Fibroblast of skin of back (primary cell): ENCODE results near the gene SMG9.

Experiments
- DNase-seq: peaks from one replicate; pipeline ENCODE4 v3.0.0-alpha.2; 2013

SMG9 gene

DNA sequence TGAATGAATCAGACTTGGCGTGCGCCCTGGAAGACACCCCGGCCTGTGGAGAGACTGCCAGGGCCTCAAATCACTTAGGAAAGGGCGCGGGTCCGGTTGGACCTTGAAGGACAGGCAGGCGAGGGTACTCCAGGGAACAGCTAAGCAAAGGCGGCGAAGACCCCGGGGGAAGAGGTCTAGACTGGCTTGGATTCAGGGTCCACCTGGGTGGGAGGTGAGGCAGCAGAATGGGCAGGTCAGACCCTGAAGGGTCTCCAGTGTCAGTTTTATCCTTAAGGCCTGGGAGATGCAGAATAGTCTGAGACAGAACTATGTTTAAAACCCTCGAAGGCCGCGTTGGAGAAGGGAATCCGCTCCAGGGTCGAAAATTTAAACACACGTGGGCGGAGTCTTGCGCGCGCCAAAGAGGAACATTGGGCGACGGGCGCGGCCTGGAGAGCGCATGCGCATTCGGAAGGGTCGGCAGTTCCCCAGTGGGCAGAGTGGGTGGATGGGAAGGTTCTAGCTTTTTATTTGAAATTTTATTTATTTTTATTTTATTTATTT lies 567 bp upstream of the SMG9 start:
- peak; percentile 76 for DNase-seq

DNA sequence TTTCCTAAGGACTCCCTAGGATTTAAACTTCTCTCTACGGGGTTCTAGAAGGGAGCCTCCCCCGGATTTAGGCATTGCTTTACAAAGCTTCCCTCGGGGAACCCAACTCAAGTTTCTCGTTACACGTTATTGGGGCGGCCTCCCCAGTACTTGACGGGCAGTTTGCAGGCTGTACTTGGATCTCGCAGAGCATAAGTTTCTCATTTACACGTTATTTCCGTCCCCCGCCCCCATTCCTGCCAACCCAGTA lies 584 bp downstream of the SMG9 start:
- DNase-seq = no peak

DNA sequence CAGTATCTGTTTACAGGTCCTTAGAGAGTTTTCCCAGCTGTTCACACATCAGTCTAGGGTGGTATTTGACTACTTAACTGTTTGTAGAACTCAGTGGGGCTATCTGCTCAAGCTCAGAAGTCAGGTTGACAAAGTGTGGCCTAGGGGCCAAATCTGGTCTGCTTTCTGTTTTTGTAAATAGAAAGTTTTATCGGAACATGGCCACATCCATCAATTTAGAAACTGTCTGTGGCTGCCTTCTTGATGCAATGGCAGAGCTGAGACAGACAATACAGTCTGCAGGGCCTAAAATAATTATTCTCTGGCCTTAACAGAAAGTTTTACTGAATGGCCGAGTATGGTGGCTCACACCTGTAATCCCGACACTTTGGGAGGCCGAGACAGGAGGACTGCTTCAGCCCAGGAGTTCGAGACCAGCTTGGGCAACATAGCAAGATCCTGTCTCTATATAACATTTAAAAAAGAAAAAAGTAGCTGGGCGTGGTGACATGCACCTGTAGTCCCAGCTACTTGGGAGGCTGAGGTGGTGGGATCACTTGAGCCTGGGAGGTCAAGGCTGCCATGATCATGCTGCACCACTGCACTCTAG lies 2.4 kb downstream of the SMG9 start:
- no peak for DNase-seq

DNA sequence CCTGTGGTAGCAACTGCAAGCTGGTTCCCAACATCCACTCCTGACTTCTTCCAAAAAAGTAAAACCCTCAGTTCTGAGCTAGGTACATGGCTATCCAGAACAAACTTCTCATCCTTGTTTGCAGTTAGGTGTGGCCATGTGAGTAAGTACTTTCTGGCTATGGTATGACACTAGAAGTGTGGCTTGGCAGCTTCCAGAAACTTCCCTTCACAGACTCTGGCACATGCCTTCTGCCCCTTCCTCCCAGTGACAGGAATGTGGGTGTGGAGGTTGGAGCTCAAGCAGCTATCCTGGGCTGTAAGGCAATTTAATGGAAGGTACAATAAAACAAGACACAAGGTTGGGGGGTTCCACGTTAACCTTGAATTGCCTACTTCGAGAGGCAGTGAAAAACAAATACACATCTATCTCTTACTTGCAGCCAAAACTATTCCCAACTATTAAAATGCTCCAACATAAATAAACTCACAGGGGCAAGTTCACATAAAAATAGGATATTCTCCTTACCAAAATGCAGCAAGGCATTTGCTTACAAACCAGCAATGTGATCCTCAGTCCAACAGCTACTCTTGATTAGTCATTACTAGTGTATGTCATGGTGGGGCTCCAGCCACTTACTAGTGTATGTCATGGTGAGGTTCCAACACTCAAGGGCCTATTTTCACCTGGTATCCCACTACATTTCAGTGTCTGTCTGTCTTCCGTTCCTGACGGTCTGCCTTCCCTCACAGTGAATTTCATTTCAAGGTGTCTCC lies 3.1 kb downstream of the SMG9 start:
- peak; percentile 56 for DNase-seq

DNA sequence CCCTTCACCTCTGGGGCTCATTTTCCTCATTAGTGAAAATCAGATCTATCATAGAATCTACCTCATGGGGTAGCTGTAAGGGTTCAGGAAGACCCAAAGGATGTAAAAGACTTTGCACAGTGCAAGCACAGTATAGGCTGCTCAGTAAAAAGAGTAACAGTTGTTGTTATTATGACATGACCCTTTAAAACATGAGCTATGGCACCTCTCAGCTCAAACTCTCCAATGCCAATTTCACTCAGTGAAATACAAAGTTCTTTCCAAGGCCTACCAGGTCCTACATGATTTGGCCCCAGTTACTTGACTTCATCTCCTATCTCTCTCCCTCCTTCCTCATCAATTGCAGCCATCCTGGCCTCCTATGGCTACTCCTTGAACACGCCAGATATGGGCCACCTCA lies 4.9 kb downstream of the SMG9 start:
- no peak for DNase-seq

DNA sequence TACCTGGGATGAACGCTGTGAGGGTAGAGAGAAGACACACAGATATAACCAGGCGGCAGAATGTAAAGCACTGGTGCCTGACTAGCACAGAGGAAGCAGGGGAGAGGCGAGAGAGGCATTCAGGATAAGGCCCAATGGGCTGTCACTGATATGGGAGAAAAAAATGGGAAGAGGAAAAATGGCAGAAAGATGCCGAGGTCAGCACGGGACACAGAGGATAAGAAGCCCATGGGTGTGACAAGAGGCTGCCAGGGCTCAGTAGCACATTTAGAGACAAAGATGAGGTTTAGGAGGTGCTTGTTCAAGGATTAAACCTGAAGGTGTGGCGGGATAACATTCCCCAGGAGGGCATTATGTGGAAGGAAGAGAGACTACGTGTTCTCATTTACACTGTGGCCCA lies 5.6 kb downstream of the SMG9 start:
- DNase-seq = no peak

DNA sequence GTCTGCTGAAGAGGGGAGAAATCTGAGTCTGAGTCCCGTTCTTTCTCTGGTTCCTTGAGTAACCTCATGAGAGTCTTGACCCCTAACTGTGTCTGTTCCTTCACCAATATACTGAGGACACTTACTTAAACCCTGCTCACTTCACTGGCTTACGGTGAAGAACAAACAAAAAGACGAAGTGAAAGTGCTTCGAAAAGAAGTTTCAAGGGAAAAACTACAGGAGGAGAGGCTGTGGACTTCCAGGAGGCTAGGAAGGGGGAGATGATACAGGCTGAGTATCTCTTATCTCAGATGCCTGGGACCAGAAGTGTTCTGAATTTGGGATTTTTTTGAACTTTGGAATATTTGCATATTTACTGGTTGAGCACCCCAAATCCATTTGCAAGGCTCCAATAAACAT lies 6.1 kb downstream of the SMG9 start:
- DNase-seq = no peak

DNA sequence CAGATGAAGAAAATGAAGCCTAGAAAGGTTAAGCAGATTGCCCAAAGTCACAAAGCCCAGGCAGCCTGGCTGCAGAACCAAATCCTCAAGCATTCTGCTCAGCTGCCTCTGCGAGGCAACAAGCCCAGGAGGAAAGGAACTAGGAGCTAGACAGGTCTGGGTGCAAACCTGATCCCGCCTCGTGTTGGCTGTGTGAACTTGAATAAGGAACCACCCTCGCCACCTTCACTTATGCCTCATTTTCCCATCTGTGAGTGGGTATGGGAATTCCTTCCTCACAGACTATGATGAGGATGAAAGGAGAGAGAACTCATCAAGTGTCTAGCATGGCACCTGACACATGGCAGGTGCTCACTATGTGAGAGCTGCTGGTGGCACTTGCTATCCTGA lies 6.6 kb downstream of the SMG9 start:
- no peak for DNase-seq

DNA sequence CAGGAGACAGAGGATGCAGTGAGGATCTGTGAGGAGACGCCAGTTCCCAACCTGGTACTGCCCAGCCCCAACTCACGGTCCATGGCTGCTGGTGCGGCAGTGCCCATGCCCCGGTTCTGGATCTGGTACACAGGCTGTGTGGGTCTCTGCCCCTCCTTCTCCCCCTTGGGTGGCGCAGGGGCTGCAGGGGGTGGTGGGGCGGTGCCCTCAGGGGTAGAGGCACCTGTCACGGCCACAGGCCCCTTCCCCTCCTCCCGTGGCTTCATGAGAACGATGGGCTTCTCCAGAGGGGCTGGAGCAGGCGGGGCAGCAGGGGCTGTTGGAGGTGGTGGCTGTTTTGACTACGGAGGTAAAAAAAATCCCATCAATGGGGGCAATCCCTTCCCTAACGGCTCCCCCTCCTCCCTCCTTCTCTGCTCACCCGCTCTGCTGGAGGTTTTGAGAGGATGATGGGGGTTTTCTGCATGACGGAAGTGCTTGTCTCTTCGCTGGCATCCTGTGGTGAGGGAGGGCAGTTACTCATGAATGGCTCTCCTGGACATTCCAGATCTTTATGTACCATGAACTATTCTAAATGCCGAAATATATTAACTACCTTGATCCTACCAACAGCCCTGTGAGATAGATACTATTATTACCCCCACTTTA lies 7.1 kb downstream of the SMG9 start:
- no peak for DNase-seq

DNA sequence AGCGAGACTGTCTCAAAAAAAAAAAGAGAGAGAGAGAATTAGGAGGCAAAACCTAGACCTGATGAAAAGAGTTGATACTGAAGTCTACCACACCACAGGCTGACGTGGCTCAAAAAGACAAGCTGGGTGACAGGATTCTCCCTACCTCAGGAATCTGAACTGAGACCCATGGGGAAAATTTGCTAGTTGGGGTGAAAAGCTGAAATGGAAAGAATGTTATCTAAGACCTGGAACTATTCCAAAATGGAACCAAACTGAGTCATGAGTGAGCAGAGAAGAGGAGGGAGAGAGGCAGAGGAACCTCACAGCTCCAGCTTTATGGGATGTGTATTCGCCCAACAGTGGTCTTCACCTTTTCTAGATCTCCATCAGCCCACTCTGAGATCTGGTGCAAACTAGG lies 11.7 kb downstream of the SMG9 start:
- peak; percentile 64 for DNase-seq

DNA sequence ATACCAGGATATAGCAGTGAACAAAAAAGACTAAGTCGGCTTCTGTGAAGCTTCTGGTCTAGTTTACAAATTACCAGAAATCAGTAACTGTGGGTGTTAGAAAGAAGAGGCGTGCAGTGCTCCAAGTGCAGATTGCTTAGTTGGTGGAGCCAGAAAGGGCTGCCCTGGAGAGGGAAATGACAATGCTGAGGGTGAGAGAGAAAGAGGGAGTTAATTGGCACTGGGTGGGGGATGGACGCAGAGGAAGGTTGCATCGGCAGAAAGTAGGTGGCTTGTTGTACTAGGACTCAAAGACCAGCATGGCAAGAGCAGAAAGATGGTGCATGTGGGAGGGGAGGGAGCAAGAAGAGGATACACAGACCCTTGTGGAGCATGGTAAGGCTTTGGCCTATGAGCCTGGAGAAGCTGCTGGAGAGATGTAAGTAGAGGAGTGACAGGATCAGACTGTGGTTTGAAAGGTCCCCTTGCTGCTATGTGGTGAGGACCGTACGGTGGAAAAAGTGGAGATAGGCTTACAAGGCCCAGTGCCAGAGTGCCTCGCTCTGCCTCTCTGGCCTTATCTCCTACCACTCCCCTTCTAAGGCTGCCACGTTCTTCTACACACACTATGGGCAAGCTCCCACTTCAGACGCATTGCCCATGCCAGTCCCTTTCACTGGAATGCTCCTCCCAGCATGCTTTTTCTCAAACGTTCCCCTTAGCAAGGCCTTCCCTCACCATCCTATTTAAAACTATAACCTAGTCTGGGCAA lies 13.5 kb downstream of the SMG9 start:
- DNase-seq = no peak

DNA sequence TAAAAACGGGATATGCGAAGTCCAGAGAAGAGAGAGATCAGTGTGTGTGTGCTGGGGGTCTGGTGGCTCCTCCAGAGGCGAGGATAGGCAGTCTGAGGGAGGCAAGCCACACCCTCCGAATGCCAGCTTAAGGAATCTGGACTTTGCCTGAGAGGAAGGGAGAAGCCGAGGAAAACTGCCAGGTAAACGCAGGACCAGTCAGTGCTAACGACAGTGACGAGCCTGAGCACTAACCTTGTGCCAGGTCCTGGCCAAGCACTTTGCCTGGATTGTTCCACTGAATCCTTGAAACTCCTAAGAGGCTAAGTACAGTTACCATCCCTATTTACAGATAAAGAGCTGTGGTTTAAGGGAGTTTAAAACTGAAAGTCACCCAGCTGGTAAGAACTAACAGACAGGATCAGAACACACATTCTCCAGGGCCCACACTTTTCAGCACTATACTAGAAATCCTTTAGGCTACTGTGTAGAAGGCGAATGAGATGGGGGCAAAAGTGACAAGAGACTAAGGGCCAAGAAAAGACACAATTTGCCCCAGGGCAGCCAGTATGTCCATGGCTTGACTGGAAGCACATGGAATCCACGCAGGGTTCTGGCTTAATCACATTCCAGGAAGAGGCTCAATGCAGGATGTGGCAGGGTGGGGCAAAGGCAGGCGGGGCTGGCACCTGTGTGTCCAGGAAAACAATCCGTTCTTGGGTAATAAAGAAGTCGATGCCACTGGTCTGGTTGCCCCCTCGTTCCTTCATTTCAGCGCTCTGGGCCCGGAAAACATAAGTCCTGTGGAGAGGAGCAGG lies 15.1 kb downstream of the SMG9 start:
- DNase-seq = no peak

DNA sequence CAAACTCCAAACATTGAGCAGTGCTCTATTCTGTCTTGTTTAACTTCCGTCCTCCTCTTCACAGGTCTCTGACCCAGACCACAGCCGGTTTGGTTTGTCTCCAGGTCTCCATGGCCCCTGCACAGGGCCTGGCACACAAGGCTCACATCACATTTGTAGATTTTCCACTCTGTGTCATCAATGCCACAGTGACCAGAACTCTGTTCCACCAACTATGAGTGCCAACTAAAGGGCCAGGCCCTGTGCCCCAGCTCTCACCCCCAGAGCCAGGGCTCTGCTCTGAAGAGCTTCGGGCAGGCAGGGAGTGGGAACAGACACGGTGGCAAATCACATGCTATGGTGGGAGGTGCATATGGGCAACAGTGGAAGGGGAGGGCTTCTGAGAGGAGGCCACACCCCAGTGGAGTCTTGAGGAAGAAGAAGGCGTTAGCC lies 16.0 kb downstream of the SMG9 start:
- DNase-seq = no peak

DNA sequence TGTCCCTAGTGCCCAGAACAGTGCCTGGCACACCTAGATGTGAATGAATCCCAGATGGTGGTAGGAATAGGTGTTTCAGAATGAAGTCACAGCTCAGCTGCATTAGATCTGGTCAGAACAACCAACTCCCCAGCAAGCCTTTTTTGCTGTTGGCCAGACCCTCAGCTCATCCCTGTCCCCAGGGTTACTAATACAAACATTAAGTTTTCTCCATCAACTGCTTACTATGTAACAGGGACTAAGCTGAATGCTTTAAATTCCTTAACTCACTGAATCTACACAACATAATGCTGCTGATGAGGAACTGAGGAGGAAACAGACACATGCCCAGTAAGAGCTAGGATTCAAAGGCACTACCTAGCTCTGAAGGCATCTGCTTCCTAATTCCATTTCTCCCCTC lies 18.8 kb downstream of the SMG9 start:
- DNase-seq = peak; percentile 63

DNA sequence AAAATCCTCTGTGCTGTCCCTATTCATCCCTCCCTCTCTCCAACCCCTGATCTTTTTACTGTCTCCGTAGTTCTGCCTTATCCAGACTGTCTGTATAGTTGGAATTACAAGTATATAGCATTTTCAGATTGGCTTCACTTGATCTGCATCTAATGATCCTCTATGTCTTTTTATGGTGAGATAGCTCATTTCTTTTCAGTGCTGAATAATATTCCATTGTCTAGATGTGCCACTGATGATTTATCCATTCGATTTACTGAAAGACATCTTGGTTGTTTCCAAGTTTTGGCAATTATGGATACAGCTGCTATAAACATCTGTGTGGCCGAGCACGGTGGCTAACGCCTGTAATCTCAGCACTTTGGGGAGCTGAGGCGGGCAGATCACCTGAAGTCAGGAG lies 19.7 kb downstream of the SMG9 start:
- DNase-seq = no peak

DNA sequence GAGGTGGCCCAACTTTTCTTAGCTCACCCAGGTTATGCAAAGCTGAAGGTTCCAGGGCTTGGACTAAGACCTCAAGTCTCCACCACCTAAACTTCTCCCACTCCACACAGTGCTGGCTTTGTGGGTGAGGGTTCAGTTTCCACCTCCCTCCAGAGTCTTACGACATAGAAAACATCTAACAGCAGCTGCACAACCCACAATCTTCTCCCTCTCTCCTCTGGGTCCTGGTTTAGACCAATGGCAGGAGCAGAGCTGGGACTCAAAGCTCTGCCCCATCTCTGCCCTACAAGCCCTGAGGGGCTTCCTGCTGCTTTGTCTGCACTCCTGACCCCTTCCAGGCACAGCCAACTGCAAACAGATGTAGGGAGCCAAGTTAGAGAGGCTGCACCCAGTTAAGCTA lies 22.9 kb downstream of the SMG9 start:
- DNase-seq = no peak

DNA sequence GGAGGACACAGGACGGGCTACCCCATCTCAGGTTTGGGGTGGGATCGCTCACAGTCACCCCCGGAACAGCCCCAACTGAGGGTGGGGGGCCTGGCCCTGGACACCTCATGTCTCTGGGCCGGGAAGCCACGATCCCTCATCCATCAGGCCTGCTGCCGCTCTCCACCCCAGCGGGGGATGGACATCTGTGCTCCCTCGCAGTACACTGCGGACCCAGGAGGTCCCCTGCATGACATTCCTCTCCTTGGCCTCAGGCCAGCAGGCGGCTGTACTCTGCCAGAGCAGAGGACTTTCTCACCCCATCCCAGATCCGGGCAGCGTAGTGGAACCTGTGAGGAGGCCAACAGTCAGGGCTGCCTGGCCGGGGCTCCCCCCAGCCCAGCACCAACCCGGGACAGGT lies 23.4 kb downstream of the SMG9 start:
- DNase-seq = no peak

DNA sequence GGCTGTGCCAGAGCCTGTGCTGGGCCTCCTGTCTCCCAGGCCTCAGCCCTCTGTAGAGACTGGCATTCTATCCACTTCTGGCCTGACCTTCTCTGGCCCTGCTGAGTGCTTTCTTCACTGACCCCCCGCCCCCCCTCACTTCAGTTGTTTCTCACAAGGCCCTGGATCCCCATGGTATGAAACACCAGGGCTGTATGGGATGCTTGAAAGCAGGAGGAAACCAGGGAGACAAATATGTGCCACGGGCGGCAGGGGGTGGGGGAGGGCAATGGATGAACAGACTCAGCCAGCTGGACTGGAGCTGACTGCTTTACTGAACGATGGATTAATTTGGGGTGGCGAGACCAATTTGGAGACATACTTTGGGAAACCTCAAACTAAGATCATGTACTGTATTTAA lies 24.8 kb downstream of the SMG9 start:
- DNase-seq = no peak

DNA sequence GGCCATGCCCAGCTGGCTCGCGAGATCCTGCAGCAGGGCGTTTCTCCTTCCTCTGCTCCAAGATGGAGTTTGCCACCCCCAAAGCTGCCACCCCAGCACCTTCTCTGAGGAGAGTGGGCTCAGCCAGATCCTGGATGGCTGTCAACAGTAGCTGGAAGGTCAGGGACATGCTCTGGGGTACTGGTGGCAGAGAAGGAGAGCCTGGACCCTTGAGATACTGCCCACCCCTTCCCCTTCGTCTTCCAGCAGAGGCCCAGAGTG lies 27.2 kb downstream of the SMG9 start:
- no peak for DNase-seq

DNA sequence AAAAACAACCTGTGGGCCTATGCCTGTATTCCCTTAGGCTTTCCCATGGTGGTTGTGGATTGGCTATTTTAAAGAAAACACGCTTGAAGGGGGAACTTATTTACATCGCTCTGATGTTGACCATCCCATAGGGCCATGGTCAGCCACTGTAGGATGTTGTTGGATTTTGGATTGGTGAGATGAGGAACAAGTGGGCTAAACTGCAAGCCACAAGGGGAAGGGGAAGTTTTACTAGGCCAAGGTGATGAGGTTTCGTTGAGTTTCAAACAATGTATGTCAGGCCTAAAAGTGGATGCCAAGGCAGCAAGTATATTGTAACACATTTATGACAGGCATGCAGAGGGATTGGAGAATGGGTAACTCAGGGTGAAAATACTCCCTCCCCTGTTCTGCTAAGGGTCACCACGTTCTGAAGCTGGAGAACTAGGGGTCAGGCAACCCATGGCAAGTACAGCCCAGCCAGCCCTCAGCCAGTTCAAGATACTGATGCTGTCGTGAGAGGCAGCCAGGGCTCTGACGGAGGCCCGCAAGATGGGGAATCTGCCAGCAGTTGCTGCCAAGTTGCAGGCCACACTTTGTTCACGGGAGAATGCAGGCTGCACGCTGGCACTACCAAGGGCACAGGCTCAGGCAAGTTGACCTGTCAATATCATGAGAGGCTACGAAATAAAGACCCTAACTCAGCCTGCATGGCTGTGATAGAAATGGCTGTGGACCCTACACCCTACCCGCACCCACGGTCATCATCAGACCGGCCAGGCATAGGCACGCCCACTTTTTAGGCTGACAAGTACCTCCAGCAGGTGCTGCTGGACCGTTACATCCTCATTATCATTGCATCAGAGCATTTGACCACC lies 27.8 kb downstream of the SMG9 start:
- no peak for DNase-seq

DNA sequence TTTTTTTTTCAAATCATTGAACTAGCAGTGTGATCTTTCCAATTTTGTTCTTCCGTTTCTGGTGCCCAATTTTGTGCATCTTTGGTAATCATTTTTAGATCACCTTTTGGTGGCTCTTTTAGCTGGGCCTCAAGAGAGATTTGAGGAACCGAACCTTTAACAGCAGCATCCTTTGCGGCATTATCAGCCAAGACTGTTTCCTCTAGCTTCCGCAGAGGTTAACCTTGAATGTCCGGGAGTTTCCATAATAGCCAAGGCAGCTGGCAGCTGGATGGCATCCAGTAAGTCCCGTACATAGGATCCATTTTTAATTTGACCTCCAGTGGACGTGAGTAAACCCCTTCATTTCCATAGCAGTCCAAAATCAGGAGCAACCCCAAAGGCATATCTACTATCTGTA lies 29.3 kb downstream of the SMG9 start:
- DNase-seq = no peak

DNA sequence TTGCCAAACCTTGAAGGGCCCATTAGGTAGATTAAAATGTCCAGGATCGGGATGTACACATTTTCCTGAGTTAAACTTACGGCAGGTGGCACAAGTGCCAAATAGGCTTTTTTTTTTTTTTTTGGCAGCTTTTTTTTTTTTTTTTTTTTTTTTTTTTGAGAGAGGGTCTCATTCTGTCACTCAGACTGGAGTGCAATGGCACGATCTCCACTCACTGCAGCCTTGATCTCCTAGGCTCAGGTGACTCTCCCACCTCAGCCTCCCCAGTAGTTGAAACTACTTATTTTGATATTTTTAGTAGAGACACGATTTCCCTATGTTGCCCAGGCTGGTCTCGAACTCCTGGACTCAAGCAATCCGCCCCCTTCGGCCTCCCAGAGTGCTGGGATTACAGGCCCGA lies 29.9 kb downstream of the SMG9 start:
- DNase-seq = no peak
